Body of pancreas (tissue), 4 donors: ENCODE data around the gene ZDHHC20.

Source experiments
- POLR2A ChIP-seq, 3 donors: fragments of 450-650 bp; IDR thresholded peaks; one replicate each; pipeline ENCODE4 v1.6.1; 2016; ENCODE audit warnings: antibody characterized with exemption in 3 of 3, mild to moderate bottlenecking in 2 of 3
- TF ChIP-seq, protein P1 (sequence below), 7 experiments: fragments of 450-650 bp in 4 of 7; fragments of 200-600 bp in 3 of 7; sonication (generic) in 3 of 7; IDR thresholded peaks; one replicate each; pipeline ENCODE4 v1.5.1; 2016 to 2019; ENCODE audit warnings: antibody characterized with exemption in 7 of 7

DNA sequence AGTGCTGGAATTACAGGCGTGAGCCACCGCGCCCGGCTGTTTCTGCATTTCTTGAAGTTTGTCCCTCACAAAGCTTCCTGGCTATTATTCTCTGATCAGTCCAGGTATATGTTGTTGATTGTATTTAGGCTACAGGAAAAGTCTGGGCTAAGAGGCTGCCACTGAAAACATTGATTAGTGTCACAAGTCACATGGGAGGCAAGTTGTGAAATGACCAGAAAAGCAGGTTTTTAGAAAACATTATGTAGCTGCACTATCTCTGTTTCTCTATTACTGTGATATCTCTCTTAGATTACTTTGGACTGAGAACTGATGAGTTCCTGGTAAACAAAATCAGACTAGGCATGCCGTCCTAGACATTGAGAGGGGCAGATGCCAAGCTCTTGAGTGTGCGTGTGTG is 16.0 kb upstream of the ZDHHC20 start:
- TF ChIP-seq, protein P1, sequence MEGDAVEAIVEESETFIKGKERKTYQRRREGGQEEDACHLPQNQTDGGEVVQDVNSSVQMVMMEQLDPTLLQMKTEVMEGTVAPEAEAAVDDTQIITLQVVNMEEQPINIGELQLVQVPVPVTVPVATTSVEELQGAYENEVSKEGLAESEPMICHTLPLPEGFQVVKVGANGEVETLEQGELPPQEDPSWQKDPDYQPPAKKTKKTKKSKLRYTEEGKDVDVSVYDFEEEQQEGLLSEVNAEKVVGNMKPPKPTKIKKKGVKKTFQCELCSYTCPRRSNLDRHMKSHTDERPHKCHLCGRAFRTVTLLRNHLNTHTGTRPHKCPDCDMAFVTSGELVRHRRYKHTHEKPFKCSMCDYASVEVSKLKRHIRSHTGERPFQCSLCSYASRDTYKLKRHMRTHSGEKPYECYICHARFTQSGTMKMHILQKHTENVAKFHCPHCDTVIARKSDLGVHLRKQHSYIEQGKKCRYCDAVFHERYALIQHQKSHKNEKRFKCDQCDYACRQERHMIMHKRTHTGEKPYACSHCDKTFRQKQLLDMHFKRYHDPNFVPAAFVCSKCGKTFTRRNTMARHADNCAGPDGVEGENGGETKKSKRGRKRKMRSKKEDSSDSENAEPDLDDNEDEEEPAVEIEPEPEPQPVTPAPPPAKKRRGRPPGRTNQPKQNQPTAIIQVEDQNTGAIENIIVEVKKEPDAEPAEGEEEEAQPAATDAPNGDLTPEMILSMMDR (IDR thresholded peaks at IDR 0.05) = no peak
- TF ChIP-seq POLR2A (IDR thresholded peaks at IDR 0.05) = no peak
